AG08395 (cell line): ENCODE results near the gene SLC30A1.
"Not testable (repeated sequence)": the region's sequence is repeated elsewhere in the genome, so short reads cannot be mapped to it uniquely, and the experiment has no call there.

ENCODE experiments used
- DNase-seq: peaks from one replicate; pipeline ENCODE4 v3.0.0; 2012; ENCODE audit warnings: mixed read lengths, low spot score

SLC30A1 gene

DNA sequence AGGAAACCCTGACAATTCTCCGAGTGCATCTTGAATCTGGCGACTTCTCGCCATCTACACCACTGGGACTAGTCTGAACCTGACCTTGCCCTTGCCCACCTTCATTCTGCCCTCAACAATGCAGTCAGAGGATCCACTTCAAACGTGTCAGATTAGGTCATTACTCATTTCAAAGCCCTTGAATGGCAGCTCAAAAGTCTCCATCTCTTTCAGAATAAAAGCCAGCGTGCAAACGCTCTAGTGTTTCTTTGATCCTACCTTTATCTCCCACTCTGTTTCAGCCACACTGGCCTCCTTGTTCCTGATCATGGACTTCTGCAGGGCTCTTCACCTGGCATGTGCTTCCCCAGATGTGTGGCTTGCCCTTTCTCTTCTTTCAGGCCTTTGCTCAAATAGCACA lies 31.3 kb downstream of the SLC30A1 start:
- DNase-seq: no peak

DNA sequence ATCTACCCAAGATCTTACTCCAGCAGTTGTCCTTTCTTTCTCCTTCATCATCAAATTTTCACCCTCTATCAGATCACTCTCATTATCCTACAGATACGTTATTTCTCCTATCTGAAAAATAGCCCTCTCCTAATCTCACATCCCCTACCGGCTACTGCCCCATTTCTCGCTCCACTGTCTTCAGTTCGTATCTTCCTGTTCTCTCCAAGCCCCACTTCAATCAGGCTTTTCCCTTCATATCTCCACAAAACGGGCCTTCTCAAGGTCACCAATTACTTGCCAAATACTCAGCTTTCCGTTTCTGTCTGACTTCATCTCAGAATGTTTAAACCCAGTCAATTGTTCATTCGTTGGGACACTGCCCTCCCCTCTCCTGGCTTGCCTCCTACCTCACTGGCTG lies 32.4 kb downstream of the SLC30A1 start:
- no peak for DNase-seq

DNA sequence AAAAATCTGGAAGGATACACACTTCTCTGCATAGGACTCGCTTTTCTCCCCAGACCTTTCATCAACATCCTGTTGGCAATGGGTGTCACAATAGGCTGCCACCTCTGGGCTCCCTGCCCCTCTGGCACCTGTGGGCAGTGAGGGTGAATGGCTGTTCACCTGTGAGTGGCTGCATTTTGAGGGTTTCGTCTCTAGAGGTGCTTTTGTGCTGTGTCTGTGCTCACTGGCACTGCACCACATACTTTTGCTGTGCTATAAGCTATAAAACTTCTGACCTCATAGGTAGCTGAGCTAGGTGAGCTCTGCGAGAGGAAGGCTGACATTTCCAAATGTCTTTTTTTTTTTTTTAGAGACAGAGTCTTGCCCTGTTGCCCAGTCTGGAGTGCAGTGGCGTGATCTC lies 35.9 kb downstream of the SLC30A1 start:
- DNase-seq: no peak

DNA sequence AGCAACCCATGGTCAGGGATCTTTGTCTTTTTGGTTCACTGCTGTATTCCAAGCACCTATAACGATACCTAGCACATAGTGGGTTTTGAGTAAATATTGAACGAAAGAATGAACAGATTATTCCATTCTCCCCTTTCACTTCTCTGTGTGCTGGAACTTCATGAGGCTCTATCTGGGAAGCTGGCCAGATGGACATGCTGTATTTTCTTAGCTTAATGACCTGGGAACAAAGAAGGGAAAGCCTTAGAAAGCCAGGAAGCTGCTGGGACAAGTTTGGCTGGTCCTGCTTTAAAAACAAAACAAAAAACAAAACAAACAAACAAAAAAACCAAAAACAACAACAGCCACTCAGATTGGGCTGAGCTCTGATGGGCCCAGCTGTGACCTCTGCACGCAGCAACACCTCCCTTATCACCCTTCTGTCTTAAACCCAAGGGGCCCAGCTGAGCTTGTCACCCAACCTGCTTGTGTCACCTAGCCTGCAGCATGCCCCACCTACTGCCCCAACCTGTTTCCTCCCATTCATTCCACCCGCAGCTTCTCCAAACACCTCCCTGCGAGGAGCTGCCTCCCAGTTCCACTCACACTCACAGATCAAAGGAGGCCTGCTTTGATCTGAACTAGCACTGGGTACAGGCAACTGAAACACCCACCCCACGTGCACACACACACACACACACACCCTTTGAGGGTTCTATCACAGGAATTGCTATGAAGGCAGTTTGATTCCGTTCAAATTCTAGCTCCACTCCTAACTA lies 37.1 kb downstream of the SLC30A1 start:
- DNase-seq: no peak

DNA sequence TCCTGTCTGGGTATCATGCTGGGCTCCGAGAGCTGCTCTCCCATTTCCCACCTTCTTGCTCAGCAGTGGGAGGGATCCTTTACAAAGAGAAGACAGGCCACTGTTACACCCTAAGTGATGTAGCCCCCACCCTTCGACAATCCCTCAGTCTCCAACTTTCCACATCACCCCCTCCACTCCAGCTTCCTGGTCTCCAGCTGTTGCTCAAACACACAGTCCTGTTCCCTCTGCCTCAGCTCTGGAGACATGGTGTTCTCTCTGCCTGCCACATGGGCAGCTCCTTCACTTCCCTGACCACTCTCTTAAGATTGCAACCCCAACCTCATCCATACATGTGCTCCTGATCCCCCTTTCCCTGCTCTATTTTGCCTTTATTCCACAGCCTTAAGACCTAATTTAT lies 37.7 kb downstream of the SLC30A1 start:
- DNase-seq: no peak

DNA sequence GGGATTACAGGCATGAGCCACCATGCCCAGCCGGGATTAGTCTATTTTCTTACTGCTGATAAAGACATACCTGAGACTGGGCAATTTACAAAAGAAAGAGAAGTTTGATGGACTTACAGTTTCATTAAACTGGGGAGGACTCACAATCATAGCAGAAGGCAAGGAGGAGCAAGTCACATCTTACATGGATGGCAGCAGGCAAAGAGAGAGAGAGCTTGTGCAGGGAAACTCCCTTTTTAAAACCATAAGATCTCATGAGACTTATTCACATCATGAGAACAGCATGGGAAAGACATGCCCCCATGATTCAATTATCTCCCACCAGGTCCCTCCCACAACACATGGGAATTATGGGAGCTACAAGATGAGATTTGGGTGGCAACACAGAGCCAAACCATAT lies 38.1 kb downstream of the SLC30A1 start:
- DNase-seq: not testable (repeated sequence)

DNA sequence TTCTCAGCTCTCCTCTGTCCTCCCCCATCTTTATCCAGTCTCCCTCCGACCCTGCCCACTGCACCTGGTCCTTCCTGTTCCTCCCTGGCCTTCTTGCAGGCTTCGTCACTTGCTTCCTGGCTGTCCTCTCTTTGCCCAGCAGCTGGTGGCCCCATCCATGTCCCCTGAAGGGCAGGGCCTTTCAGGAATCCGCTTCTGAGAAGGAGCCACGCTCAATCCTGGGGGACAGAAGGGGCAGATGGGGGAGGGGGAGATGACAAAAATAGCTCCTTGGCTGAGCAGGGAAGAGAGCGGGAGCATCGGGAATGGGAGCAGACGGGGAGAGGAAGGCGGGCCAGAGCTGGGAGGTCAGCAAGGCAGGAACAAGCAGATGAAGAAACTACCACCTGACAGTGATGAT lies 40.7 kb downstream of the SLC30A1 start:
- DNase-seq: no peak

DNA sequence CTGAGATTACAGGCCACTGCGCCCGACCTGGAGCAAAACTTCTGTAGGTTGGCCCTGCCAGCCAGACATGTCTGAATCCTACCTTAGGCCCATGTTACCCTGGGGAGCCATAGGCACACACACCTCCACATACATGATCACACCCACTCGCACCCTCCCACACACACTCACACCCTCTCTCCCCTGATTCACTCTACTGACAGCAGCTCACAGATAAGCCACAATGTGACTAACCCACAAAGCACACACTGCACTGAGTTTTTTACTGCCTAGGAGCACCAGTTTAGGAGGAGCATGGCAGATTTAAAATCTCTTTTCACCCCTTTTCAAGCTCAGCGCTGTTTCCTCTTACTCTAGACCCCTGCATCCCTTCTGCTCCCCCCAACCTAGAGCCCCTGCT lies 41.7 kb downstream of the SLC30A1 start:
- DNase-seq: no peak

DNA sequence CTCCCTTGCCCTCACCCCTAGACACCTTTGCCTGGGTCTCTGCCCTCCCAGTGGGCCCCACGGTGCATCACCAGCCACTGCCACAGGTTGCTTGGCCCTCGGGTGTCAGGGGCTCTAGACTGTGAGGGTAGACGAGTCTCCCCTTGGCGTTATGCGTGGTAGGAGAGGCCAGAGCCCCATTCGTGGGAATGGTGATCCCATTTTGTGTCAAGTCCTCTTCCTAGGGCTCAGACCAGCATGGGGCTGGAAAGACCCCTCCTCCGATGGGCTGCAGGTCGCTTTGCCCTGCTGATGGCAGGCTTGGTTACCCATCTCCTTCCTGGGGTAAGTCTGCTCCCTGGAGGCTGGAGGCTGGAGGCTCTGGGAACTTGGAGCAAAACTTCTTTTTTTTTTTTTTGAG lies 42.4 kb downstream of the SLC30A1 start:
- DNase-seq: no peak

DNA sequence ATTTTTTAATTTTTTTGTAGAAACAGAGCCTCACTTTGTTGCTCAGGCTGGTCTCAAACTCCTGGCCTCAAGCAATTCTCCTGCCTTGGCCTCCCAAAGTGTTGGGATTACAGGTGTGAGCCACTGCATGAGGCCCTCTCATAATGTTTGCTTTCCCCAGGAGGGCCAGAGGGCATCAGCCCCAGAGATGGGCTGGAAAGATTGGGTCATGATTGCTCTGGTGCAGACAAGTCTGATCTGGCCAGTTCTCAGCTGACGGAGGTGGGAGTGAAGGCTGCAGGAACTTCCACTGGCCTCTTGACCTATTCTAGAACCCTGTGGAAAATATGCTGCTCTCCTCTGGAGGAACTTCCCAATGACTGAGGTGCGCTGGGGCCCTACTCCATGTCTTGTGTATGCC lies 43.6 kb downstream of the SLC30A1 start:
- no peak for DNase-seq

DNA sequence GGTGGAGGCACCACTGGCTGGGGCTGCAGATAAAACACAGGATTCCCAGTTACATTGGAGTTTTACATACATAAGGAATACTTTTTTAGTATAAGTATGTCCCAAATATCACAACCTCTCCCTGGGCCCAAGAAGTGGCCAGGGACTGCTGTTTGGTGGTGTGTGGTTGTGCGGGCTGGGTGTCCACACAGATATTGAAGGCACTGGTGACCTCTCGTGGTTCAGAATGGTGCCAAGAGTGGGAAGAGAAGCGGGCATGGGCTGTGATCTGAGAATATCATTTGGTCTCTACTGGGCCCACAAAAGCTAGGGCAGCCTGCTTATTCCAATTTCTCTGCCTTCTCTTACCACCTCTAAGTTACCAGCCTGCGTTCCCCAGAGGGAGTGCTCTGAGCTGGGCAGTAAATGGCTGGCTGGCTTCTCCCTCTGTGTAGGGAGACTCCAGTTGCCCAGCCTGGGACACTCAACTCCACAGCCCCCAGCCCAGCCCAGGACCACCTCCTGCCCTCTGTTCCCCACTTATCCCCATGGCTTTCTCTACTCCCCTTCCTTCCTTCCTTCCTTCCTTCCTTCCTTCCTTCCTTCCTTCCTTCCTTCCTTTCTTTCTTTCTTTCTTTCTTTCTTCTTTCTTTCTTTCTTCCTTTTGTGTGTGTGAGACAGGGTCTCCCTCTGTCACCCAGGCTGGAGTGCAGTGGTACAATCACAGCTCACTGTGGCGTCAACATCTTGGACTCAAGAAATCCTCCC lies 44.2 kb downstream of the SLC30A1 start:
- no peak for DNase-seq

DNA sequence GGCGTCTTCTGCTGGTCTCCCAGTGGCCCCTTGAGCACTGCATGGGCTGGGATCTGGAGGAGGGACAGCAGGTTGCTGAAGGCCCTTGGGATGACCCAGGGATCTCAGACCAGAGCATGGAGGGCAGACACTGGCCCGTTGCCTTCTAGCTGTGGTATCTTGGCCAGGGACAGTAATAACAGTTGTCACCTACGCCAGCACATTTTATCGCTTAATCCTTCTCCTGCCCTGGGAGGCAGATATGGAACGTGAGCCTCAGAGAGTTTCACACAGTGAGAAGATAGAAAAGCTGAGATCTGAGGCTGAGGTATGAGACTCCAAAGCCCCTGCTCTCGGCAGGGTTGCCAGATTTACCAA lies 46.9 kb downstream of the SLC30A1 start:
- DNase-seq: no peak

DNA sequence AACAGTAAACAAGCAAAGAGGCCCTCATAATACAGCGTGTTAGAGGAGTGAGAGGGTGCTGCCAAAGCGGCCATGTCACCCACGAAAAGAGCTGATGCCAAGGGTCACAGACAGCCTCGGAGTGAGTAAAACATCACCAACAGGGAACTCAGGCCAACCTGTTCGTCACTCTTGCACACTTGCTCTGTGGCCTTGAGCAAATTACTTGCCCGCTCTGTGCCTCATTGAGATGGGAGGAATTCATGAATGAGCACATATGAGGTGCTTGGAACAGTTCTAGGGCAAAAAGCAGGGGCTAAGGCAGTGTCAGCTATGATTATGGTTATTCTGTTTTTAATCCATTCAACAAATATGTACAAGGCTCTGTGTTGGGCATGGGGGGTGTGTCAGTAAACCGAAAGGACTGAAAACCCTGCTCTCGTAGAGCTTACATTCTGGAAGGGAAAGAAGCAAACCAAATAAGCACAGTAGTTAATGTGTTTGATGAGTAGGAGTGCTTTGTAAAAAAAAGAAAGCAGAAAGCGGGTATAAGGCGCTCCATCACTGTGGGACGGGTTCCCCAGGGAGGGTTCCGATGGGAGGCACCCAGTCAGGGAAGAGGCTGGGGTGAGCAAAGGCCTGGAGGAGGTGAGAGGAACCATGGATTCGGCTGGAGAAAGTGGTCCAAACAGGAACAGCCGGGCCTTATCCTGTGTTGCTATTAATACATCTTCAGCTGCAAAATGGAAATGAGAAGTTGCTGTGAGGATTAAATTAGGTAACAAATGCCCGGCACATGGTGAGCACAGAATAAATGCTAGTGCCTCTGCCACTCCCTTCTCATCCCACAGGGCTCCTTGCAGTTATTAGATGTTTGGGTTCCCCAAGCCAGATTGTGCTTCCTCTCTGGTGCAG lies 47.5 kb downstream of the SLC30A1 start:
- DNase-seq: no peak

DNA sequence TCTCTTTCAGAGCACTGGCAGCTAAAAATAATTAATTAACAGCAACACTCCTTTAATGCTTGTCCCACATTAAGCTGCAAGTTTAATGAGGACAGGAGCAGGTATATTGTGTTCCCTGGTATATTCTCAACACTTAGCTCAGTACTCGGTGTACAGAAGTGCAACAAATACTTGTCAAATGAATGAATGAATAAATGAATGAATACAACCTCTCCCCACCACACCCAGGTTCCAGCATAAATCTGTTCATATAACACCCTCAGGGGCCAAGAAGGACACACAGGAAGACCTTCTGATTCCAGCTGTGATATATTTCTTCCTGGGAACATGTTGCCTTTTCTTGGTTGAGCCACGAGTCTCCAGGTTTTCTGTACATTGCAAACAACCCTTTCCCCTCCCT lies 48.9 kb downstream of the SLC30A1 start:
- DNase-seq: no peak

DNA sequence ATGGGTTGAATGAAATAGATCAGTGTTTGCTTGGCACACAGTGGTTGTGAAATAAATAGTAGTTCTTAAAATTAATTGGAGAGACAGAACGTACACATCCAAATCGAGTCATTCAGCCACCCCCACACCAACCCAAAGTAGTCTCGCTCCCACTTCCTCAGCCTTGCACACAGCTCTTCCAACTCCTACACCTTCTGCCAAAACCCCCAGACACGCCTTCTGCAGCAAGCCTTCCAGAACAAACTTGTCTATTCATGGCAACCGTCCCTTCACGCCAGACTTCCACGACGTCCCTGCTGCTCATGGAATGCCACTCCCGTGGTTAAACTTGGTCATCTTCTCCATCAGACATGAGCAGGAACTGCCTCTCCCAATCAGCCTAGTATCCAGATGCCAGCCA lies 49.5 kb downstream of the SLC30A1 start:
- no peak for DNase-seq

DNA sequence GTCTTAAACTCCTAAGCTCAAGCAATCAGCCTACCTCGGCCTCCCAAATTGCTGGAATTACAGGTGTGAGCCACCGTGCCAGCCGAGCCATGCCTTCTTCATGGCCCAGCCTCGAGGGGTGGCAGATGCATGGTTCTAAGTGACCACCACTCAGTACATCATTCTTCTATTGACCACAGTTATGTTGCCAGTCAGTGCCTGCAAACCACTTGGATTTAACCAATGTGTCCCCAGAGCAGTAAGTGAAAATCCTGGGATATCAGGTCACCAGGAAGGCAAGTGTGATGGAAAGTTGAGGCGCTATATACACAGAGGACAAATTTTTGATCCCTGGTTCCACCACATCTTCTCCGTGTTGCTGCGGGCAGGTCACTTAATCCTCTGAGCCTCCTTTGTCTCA lies 50.0 kb downstream of the SLC30A1 start:
- DNase-seq: no peak

DNA sequence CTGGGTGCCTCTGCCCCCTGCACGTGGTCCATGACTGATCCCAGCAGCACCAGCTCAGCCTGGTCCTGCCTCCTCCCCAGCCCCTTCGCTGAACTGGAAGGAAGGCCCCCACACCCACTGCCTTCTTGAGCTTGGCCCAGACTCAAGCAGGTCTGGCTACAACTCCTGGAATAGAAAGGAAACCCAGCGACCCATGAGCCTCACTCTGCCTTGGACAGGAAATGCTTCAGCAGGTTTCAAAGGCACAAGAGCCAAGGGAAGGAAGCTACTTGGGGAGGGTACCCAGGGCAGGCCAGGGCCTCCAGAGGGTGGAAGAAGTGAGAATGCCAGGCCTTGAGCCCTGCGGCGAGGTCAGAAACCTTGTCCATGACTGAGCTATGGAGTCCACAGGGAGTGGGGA lies 51.1 kb downstream of the SLC30A1 start:
- DNase-seq: no peak

DNA sequence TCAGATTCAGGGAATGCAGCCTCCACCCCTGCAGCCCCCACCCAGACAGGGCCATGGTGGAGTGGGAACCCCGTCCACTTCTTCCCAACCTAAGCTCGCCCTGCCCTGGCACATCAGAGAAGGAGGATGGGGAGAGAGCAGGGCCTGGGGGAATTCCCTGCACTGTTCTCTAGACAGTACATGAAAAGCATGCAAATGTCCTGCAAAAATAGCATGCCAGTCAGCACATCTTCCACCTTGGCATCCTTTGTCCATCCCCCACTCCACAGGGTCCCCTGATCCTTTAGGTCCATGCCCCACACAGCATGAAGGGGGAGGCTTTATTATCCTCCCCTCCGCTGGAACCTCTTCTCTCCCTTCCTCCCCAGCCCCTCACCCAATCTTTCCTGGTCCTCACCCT lies 52.0 kb downstream of the SLC30A1 start:
- no peak for DNase-seq

DNA sequence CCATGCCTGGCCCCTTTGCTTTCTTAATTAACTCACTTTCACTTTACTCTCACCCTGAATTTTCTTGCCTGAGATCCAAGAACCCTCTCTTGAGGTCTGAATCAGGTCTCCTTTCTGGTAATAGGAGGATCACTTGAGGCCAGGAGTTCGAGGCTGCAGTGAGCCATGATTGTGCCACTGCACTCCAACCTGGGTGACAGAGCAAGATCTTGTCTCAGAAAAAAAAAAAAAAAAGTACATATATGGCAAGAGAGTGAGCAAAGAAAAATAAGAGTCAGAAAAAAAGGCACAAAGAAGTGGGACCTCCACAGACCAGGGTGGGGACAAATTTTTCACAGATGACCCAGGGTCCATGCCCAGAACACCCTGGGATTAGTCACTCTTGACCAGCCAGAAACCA lies 52.9 kb downstream of the SLC30A1 start:
- DNase-seq: no peak

DNA sequence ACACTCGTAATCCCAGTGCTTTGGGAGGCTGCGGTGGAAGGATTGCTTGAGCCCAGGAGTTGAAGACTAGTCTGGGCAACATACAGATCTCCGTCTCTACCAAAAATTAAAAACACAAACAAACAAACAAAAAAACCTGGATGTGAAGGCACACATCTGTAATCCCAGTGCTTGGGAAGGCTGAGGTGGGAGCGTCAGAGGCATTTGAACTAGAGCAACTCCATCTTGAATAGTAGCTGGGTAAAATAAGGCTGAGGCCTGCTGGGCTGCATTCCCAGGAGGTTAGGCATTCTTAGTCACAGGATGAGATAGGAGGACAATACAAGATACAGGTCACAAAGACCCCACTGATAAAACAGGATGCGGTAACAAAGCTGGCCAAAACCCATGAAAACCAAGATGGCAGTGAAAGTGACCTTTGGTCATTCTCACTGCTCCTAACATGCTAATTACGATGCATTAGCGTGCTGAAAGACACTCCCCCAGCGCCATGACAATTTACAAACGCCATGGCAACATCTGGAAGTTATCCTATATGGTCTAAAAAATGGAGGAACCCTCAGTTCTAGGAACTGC lies 53.8 kb downstream of the SLC30A1 start:
- no peak for DNase-seq

DNA sequence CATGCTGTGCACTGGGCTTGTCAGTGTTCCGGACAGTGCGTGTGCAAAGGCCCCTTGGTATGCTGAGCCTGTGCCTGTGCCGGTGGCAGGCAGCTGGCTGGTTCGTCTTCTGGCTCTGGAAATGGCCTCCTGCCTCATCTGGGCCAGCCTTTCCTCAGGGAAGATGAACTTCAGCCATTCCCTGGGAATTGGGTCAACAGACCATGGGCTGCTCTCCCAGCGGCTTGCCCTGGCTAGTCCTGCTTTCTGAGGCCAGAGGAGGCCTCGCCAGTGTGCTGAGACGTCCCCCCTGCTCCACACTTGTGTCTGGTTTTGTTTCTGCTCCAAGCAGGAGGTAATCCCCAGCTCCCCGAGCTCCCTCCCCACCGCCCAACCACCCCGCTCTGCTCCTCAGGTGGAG lies 54.4 kb downstream of the SLC30A1 start:
- no peak for DNase-seq

DNA sequence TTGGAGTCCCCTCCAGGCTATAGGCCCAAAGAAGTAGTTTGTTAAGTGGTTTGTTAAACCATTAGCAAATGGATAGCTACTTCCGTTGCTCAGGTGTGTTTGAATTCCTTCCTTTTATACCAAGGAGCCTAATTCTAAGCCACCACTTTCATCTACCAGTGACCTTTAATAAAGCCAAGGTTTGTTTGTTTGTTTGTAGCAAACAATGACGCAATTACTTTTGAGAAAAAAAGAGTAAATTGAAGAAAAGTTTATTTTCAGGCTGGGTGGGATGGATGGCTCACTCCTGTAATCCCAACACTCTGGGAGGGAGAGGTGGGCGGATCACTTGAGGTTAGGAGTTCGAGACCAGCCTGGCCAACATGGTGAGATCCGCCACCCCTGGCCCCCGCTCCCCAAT lies 56.2 kb downstream of the SLC30A1 start:
- no peak for DNase-seq
